ENCODE results near the gene RAF1.

GRCh38 chr3:12659316-12660015 is 4.5 kb downstream of the RAF1 start:
- no peak for TF ChIP-seq POLR2AphosphoS5 (IDR thresholded peaks at IDR 0.05; ENCODE audit: low read depth, low read length)
- no peak for TF ChIP-seq TAF1 (IDR thresholded peaks at IDR 0.05; ENCODE audit: borderline replicate concordance, low read depth, low read length)
- no peak for TF ChIP-seq POLR2A (IDR thresholded peaks at IDR 0.05; ENCODE audit: low read depth, low read length)
